Measurements from ENCODE around the gene DNLZ. TPM values are rescaled to one million over a fixed set of nuclear protein-coding genes. Genes with fewer than 3 reads are reported as not detected.

DNLZ gene
- total RNA-seq, 2 donors from 2014 or later = 24.1 to 31.3 TPM

DNA sequence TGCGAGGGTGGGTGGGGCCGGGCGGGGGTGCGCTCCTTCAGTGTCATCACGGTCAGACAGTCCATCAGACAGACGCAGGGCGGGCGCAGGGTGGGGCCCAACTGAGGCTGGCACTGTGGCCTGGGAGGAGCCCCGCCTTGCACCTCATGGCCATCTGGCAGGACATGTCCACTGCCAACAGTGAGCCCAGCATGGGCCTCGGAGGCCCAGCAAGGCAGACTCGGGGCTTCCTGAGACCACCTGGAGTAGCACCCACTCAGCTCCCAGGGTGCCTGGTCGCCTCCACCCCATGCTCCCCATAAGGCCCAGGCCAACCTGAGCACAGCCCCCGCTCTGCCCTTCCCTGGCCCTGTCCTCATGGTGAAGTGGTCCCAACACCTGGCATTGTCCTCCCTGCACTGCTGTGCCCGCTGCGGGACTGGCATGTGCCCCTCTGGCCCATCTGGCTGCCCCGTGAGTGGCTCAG is 44.7 kb downstream of the DNLZ start:
- 80 to 86% methylated on average over 4 to 16 of the region's 16 CpGs for WGBS, 2 donors
- no peak overlapping the region for H3K4me3 ChIP-seq
- intact Hi-C loops (cut with DNase I) = loop anchor here (5.0 kb wide), 1 partner anchor 83 kb away; the partner anchor contains the start of gene SNAPC4
- no peak for ATAC-seq
- H3K27me3 ChIP-seq = no peaks in the 10 kb centered on the region
- H3K9me3 ChIP-seq = no peaks in the 10 kb centered on the region
- no peaks in the 10 kb centered on the region for H3K4me1 ChIP-seq
- H3K27ac ChIP-seq = no peak overlapping the region
- DNase-seq = no peak
- no peaks in the 10 kb centered on the region for H3K36me3 ChIP-seq (replicated peaks in 1 of 2; ENCODE audit: insufficient read depth in 1 of 2, low read depth in 2 of 2)
- TF ChIP-seq POLR2A (IDR thresholded peaks at IDR 0.05) = no peak
- TF ChIP-seq, protein P1, sequence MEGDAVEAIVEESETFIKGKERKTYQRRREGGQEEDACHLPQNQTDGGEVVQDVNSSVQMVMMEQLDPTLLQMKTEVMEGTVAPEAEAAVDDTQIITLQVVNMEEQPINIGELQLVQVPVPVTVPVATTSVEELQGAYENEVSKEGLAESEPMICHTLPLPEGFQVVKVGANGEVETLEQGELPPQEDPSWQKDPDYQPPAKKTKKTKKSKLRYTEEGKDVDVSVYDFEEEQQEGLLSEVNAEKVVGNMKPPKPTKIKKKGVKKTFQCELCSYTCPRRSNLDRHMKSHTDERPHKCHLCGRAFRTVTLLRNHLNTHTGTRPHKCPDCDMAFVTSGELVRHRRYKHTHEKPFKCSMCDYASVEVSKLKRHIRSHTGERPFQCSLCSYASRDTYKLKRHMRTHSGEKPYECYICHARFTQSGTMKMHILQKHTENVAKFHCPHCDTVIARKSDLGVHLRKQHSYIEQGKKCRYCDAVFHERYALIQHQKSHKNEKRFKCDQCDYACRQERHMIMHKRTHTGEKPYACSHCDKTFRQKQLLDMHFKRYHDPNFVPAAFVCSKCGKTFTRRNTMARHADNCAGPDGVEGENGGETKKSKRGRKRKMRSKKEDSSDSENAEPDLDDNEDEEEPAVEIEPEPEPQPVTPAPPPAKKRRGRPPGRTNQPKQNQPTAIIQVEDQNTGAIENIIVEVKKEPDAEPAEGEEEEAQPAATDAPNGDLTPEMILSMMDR (IDR thresholded peaks at IDR 0.05) = no peak

DNA sequence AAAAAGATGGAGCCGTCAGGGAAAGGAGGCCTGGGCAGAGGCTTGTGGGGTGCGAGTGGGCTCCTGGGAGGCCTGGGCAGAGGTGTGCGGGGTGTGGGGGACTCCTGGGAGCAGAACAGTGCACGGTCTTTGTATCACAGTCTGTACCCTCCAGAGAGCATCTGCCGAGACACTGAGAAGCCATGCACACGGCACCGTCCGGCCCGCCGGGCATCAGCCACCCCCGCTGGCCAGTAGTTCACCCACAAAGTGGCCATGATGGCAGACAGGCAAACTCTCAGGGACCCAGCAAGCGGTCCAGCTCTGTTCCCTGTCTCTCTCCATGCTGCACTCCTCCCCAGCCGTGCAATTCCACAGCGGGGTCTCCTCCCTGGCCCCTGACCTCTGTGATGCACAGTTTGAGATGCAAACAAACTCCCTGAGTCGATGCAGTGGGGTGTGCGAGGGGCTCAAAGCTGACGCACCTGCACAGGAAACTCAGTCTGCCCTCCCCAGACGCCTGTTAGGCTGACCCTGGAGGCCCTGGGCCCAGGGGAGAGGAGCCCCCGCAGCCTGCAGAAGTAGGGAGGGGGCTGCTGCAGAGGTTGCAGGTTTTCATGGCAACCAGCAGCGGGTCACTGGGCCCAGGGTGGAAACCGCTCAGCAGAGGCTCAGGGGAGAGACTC is 45.3 kb downstream of the DNLZ start:
- H3K4me3 ChIP-seq = no peak overlapping the region
- ATAC-seq (no peak), DNase-seq (no peak)
- no peaks in the 10 kb centered on the region for H3K36me3 ChIP-seq (replicated peaks in 1 of 2; ENCODE audit: insufficient read depth in 1 of 2, low read depth in 2 of 2)
- no peaks in the 10 kb centered on the region for H3K27me3 ChIP-seq
- TF ChIP-seq, protein P1 (IDR thresholded peaks at IDR 0.05) = no peak
- no peaks in the 10 kb centered on the region for H3K9me3 ChIP-seq
- WGBS, 2 donors = 62 to 73% methylated on average over 6 to 20 of the region's 21 CpGs
- H3K4me1 ChIP-seq = no peaks in the 10 kb centered on the region
- no peak overlapping the region for H3K27ac ChIP-seq
- intact Hi-C loops (cut with DNase I) = loop anchor here (5.0 kb wide), 1 partner anchor 84 kb away; the partner anchor contains the start of gene SNAPC4

DNA sequence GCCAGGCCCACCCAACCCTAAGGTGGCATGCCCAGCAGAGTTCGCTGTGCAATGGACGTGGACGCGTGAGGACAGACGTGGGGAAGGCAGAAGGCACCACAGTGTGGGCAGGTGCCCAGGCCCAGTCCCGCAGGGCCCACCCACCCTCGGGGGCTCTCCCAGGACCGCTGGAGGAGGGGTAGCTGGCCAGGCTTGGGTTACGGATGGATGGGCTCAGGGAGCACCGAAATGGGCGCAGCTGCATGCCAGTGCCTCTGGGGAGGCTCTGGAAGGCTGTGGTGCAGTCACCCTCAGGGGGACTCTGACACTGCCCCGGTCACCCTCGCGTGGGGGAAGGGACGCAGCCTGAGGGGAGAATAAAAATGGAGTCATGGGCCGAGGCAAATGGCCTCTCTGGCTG is 45.8 kb downstream of the DNLZ start:
- no peak for TF ChIP-seq POLR2A (IDR thresholded peaks at IDR 0.05)
- TF ChIP-seq, protein P1 (IDR thresholded peaks at IDR 0.05) = no peak
- Histone ChIP-seq H3K27ac (no peak overlapping the region), H3K4me1 (no peaks in the 10 kb centered on the region), H3K36me3 (replicated peaks in 1 of 2; ENCODE audit: insufficient read depth in 1 of 2, low read depth in 2 of 2) (no peaks in the 10 kb centered on the region), H3K27me3 (no peaks in the 10 kb centered on the region), H3K9me3 (no peaks in the 10 kb centered on the region), H3K4me3 (no peak overlapping the region)
- WGBS, 2 donors = 73 to 75% methylated on average over 11 to 16 of the region's 16 CpGs
- ATAC-seq = no peak
- intact Hi-C loops (cut with DNase I) = loop anchor here (5.0 kb wide), 1 partner anchor 85 kb away; the partner anchor contains the start of gene SNAPC4
- DNase-seq = no peak

DNA sequence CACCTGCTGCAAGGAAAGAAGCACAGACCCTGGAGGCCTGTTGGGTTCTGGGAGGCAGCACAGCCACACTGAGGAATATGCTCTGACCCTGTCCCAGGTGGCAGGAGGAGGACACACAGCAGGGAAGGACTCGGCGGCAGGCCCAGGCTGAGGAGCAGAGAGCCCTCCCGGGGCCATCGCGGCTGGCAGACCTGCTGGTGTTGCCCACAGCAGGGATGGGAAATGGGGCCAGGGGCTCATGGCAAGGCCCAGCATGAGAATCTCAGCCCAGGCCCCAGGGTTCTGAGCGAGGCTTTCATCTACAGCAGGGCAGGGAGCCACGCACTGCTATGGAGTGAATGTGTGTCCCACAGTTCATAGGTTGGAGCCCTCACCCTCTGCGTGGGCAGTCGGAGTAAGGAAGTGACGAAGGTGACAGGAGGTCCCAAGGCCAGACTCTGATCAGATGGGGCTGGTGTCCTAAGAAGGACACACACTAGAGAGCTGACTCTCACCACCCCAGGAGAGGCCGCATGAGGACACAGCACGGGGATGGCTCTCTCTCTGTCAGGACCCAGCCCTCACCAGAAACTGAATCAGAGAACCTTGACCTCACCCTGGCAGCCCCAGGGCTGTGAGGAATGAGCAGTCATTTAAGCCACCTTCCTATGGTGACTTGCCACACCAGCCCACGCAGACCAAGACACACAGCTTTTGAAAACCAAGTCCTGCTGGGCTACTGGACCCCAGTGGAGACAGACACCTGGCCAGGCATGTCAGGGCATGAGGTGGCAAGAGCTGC is 46.5 kb downstream of the DNLZ start:
- WGBS, 2 donors = 78 to 85% methylated on average over 5 to 12 of the region's 13 CpGs
- DNase-seq = no peak
- intact Hi-C loops (cut with DNase I) = loop anchor here (5.0 kb wide), 1 partner anchor 85 kb away; the partner anchor contains the start of gene SNAPC4

More for the DNA sequence above, 46.5 kb downstream of the DNLZ start:
- H3K27ac ChIP-seq = no peak overlapping the region
- TF ChIP-seq, protein P1 (IDR thresholded peaks at IDR 0.05) = no peak
- TF ChIP-seq POLR2A (IDR thresholded peaks at IDR 0.05) = no peak
- no peaks in the 10 kb centered on the region for H3K4me1 ChIP-seq
- H3K9me3 ChIP-seq = no peaks in the 10 kb centered on the region
- H3K4me3 ChIP-seq = no peak overlapping the region
- no peak for ATAC-seq
- no peaks in the 10 kb centered on the region for H3K36me3 ChIP-seq (replicated peaks in 1 of 2; ENCODE audit: insufficient read depth in 1 of 2, low read depth in 2 of 2)
- H3K27me3 ChIP-seq = no peaks in the 10 kb centered on the region
